AG09319 (cell line): ENCODE data around the gene TBPL2.
"Not testable (repeated sequence)": the region's sequence is repeated elsewhere in the genome, so short reads cannot be mapped to it uniquely, and the experiment has no call there.

Experiments used
- DNase-seq: peaks from one replicate; pipeline ENCODE4 v3.0.0-alpha.2; 2010; ENCODE audit warnings: low read depth; ENCODE audit errors: extremely low read depth
- CTCF ChIP-seq: IDR thresholded peaks from 2 replicates; pipeline ENCODE4 v1.5.1; 2011; ENCODE audit warnings: low read depth, mild to moderate bottlenecking, inconsistent platforms, low read length, moderate library complexity

TBPL2 gene

GRCh38 chr14:55440385-55440784, at the start of gene TBPL2:
Gene TBPL2 (minus strand): TSS chr14:55440616. CDS start chr14:55440449, 167 bp downstream.
- no peak for DNase-seq
- no peak for TF ChIP-seq CTCF

GRCh38 chr14:55488204-55488603, 47.8 kb upstream of the TBPL2 start:
- no peak for TF ChIP-seq CTCF
- no peak for DNase-seq

GRCh38 chr14:55482936-55483605, 42.7 kb upstream of the TBPL2 start:
- no peak for DNase-seq
- TF ChIP-seq CTCF: no peak

DNA sequence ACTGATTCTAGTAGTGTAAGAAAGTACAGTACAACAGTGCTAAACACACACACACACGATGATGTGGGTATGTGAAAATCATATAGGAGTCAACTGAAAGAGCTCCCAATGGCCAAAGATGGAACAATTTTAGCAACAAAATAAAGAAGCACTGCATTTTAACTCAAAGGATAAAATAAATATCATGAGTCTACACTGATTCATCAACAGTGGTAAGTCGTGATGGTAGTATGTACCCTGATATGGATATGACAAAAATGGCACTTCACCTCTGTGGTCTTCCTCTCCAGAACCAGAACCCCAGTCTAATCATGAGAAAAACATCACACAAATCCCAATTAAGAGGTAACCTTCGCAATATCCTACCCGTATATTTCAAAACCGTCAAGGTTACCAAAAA, 41.4 kb upstream of the TBPL2 start:
- no peak for TF ChIP-seq CTCF
- no peak for DNase-seq

DNA sequence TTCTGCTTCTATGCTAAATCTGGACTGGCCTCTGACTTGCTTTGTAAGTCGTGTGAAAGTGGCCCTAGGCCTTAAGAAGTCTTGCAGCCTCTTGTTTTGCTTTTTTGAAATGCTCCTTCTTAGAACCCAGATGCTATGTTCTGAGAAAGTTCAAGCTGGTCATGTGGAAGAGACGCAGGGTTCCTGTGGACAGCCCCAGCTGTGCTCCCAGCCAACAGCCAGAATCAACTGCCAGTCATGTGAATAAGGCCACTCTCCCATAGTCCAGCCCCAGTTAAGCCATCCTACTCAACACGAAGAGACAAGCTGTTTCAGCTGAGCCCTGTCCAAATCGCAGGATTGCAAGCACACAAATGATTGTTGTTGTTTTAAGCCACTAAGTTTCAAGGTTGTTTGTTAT, 37.3 kb upstream of the TBPL2 start:
- no peak for TF ChIP-seq CTCF
- no peak for DNase-seq

DNA sequence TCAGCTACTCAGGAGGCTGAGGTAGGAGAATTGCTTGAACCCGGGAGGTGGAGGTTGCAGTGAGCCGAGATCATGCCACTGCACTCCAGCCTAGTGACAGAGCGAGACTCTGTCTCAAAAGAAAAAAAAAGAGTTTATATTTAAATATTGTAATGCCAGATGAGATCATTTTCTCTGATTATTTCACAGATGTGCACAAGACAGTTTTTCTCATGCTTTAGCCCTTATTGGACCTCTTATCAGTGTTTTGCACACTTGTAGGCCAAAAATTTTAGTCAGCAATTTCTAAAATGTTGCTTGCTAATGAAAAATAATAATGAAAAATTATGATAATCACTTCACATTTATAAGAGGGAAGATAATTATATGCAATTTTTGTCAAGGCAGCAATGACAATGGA, 36.0 kb upstream of the TBPL2 start:
- DNase-seq: not testable (repeated sequence)

DNA sequence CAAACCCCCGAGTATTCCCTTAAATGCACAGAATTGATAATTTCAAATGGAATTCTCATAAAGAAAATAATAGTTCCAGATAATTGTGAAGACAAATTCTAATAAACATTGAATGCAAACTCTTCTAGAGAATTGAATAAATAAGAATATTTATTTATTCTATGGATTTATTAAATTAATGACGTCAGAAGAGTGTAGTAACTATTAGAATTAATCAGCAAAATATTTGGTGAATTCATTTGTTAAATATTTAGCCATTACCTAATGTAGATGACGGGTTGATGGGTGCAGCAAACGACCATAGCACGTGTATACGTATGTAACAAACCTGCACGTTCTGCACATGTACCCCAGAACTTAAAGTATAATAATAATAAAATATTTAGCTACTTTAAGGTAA, 33.4 kb upstream of the TBPL2 start:
- DNase-seq: no peak
- TF ChIP-seq CTCF: no peak

- no peak for TF ChIP-seq CTCF
- DNase-seq: no peak
Measured at GRCh38 chr14:55470025-55470424, 29.6 kb upstream of the TBPL2 start.
